HL-60 (cell line): ENCODE data around the gene PKN3.

Experiments used
- DNase-seq, 2 experiments: peaks; one replicate each; pipeline ENCODE4 v3.0.0-alpha.2; 2010 to 2020; ENCODE audit warnings: low read depth in 1 of 2, low spot score in 1 of 2
- H3K27ac ChIP-seq: fragments of 250-450 bp; sonication (Bioruptor Pico); replicated peaks from 2 replicates; pipeline ENCODE4 v1.5.1; 2020; ENCODE audit warnings: mild to moderate bottlenecking, moderate library complexity
- H3K27me3 ChIP-seq: fragments of 250-450 bp; sonication (Bioruptor Pico); 2 replicates; pipeline ENCODE4 v1.5.1; 2021; ENCODE audit warnings: mild to moderate bottlenecking, moderate library complexity; ENCODE audit not compliant: insufficient read depth, poor library complexity, severe bottlenecking
- H3K4me3 ChIP-seq: replicated peaks from 2 replicates; pipeline ENCODE4 v1.5.1; 2011; ENCODE audit warnings: mild to moderate bottlenecking, control low read depth, low read length; ENCODE audit not compliant: insufficient read depth
- CTCF ChIP-seq: IDR thresholded peaks from one replicate; pipeline ENCODE4 v1.5.1; 2011; ENCODE audit warnings: low read length, control low read depth, inconsistent platforms; ENCODE audit not compliant: insufficient read depth
- GABPA ChIP-seq: IDR thresholded peaks from 2 replicates; pipeline ENCODE4 v1.6.1; 2012; ENCODE audit warnings: low read depth
- POLR2AphosphoS5 ChIP-seq: IDR thresholded peaks from 2 replicates; pipeline ENCODE4 v1.6.1; 2012; ENCODE audit warnings: low read depth
- SPI1 ChIP-seq: IDR thresholded peaks from 2 replicates; pipeline ENCODE4 v1.6.1; 2012; ENCODE audit warnings: low read depth, mild to moderate bottlenecking, borderline replicate concordance
- TF ChIP-seq, protein P1 (sequence below): IDR thresholded peaks from 2 replicates; pipeline ENCODE4 v1.6.1; 2012; ENCODE audit warnings: low read depth; ENCODE audit not compliant: insufficient replicate concordance

PKN3 gene

GRCh38 chr9:128669786-128670185 lies 32.5 kb upstream of the PKN3 start:
- Histone ChIP-seq H3K27me3 (no peaks in the 10 kb centered on the region), H3K4me3 (no peak overlapping the region)
- TF ChIP-seq CTCF, result no peak
- TF ChIP-seq GABPA, result no peak
- TF ChIP-seq, protein P1, sequence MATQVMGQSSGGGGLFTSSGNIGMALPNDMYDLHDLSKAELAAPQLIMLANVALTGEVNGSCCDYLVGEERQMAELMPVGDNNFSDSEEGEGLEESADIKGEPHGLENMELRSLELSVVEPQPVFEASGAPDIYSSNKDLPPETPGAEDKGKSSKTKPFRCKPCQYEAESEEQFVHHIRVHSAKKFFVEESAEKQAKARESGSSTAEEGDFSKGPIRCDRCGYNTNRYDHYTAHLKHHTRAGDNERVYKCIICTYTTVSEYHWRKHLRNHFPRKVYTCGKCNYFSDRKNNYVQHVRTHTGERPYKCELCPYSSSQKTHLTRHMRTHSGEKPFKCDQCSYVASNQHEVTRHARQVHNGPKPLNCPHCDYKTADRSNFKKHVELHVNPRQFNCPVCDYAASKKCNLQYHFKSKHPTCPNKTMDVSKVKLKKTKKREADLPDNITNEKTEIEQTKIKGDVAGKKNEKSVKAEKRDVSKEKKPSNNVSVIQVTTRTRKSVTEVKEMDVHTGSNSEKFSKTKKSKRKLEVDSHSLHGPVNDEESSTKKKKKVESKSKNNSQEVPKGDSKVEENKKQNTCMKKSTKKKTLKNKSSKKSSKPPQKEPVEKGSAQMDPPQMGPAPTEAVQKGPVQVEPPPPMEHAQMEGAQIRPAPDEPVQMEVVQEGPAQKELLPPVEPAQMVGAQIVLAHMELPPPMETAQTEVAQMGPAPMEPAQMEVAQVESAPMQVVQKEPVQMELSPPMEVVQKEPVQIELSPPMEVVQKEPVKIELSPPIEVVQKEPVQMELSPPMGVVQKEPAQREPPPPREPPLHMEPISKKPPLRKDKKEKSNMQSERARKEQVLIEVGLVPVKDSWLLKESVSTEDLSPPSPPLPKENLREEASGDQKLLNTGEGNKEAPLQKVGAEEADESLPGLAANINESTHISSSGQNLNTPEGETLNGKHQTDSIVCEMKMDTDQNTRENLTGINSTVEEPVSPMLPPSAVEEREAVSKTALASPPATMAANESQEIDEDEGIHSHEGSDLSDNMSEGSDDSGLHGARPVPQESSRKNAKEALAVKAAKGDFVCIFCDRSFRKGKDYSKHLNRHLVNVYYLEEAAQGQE, result no peak
- no peak for TF ChIP-seq SPI1
- TF ChIP-seq POLR2AphosphoS5, result no peak

GRCh38 chr9:128675382-128675781 lies 26.9 kb upstream of the PKN3 start:
- Histone ChIP-seq H3K27ac (no peak overlapping the region), H3K27me3 (no peaks in the 10 kb centered on the region), H3K4me3 (no peak overlapping the region)
- DNase-seq, result no peak
- TF ChIP-seq SPI1, result no peak
- TF ChIP-seq CTCF, result no peak
- no peak for TF ChIP-seq POLR2AphosphoS5
- TF ChIP-seq GABPA, result no peak
- TF ChIP-seq, protein P1, result no peak

More at GRCh38 chr9:128669786-128670185, 32.5 kb upstream of the PKN3 start:
- no peak for DNase-seq
- H3K27ac ChIP-seq, result no peak overlapping the region

- TF ChIP-seq POLR2AphosphoS5, result no peak
- TF ChIP-seq, protein P1, result no peak
- TF ChIP-seq SPI1, result no peak
- TF ChIP-seq GABPA, result no peak
- no peak for TF ChIP-seq CTCF
- DNase-seq, result no peak
- Histone ChIP-seq H3K27me3 (no peaks in the 10 kb centered on the region), H3K4me3 (no peak overlapping the region), H3K27ac (no peak overlapping the region)
These were observed 24.5 kb upstream of the PKN3 start for GRCh38 chr9:128677794-128678193.
